PFSK-1 (cell line): ENCODE results near the gene CSF1R.

ENCODE experiments used
- FOXP2 ChIP-seq: optimal IDR thresholded peaks from 2 replicates; pipeline ENCODE3; 2011; ENCODE audit warnings: borderline replicate concordance, control low read depth, inconsistent platforms; ENCODE audit not compliant: insufficient read depth; ENCODE audit errors: extremely low read length, extremely low read depth
- POLR2AphosphoS5 ChIP-seq: IDR thresholded peaks from 2 replicates; pipeline ENCODE4 v1.6.1; 2012; ENCODE audit warnings: low read depth, mild to moderate bottlenecking, control low read depth, low read length, moderate library complexity
- REST ChIP-seq, 2 experiments: IDR thresholded peaks; 2 replicates each; pipeline versions ENCODE4 v1.6.1 to v1.8.0; 2011 to 2012; ENCODE audit warnings: low read depth in 2 of 2, low read length in 2 of 2, control low read depth in 1 of 2, inconsistent platforms in 1 of 2, mild to moderate bottlenecking in 1 of 2, moderate library complexity in 1 of 2; ENCODE audit not compliant: insufficient read depth in 1 of 2
- SIN3A ChIP-seq: IDR thresholded peaks from 2 replicates; pipeline ENCODE4 v1.6.1; 2012; ENCODE audit warnings: mild to moderate bottlenecking, low read length, moderate library complexity, borderline replicate concordance; ENCODE audit not compliant: insufficient read depth
- TAF1 ChIP-seq: IDR thresholded peaks from 2 replicates; pipeline ENCODE4 v1.6.1; 2012; ENCODE audit warnings: low read length, control low read depth, borderline replicate concordance; ENCODE audit not compliant: insufficient read depth

The CSF1R gene

GRCh38 chr5:150107909-150108447 lies 21.6 kb upstream of the CSF1R start:
- TF ChIP-seq TAF1: no peak
- TF ChIP-seq POLR2AphosphoS5: no peak
- TF ChIP-seq FOXP2: no peak
- no peak for TF ChIP-seq SIN3A
- TF ChIP-seq REST (IDR thresholded peaks at IDR 0.05; ENCODE audit: insufficient read depth in 1 of 2, low read depth in 2 of 2, low read length in 2 of 2): no peak

GRCh38 chr5:150106674-150107426 lies 20.5 kb upstream of the CSF1R start:
- no peak for TF ChIP-seq POLR2AphosphoS5
- TF ChIP-seq REST (IDR thresholded peaks at IDR 0.05; ENCODE audit: insufficient read depth in 1 of 2, low read depth in 2 of 2, low read length in 2 of 2): no peak
- no peak for TF ChIP-seq TAF1
- no peak for TF ChIP-seq FOXP2
- no peak for TF ChIP-seq SIN3A

GRCh38 chr5:150105928-150106615 lies 19.7 kb upstream of the CSF1R start:
- TF ChIP-seq FOXP2: no peak
- TF ChIP-seq TAF1: no peak
- TF ChIP-seq POLR2AphosphoS5: no peak
- no peak for TF ChIP-seq REST (IDR thresholded peaks at IDR 0.05; ENCODE audit: insufficient read depth in 1 of 2, low read depth in 2 of 2, low read length in 2 of 2)
- no peak for TF ChIP-seq SIN3A

- TF ChIP-seq POLR2AphosphoS5: no peak
- TF ChIP-seq TAF1: no peak
- TF ChIP-seq REST (IDR thresholded peaks at IDR 0.05; ENCODE audit: insufficient read depth in 1 of 2, low read depth in 2 of 2, low read length in 2 of 2): no peak
- TF ChIP-seq FOXP2: no peak
- TF ChIP-seq SIN3A: no peak
Observed at GRCh38 chr5:150104550-150104870, 18.2 kb upstream of the CSF1R start.
